ENCODE results near the gene PDE4D. TPM values are rescaled to one million over a fixed set of nuclear protein-coding genes. Genes with fewer than 3 reads are reported as not detected.

Gene PDE4D
- total RNA-seq, 2 experiments from 2014 or later = 164 to 175 TPM

DNA sequence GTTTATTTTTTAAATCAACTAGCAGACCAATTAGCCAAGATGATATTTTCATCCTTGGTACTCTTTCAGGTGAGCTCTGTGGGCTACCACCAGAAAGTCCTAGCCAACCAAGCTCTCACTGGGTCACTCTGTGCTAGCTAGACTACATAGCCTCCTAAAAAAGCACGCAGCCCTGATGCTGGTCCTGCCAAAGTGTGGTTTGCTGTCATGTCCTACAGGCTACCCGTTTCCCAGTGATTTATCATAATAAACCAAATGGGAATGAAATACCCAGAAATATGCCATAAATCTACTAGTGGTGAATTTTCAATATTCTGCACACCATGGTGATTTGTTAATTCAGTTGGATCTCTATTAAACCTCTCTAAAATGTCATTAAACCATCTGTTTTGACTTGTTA is 829.2 kb downstream of the PDE4D start:
- no peak for ATAC-seq (ENCODE audit: poor library complexity)
- no peak for DNase-seq

DNA sequence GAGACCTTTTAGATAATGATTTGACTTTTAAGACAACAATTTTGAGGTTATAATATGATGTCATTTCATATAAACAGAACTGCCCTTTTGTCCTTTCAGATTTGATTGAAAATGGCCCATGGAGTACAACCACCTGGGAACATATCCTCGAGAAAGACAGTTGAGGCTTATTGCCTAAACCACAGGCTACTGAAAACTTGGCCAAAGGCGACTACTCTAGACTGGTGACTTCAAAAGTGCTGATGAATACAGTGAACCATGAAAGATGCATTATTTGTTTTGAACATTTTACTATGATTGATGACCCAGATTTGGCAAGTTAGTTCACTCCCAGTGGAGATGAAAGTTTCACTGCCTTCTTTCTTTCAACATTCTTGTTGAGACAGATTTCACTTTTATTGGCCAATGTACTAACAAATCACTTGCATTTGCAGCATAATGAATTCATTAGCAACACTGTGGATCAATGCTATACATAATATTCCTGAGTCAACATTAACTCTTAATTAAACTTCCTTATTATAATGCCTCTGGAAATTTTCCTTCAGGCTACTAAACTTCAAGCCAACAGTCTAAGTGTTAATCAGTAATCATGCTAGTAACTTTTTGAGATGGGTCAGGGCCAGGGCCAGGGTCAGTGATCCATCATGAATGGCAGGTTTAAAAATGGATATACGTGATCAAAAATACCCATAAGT is 830.4 kb downstream of the PDE4D start:
- Histone ChIP-seq H3K27ac (ENCODE audit: low read depth in 1 of 2, low read length in 2 of 2) (no peak overlapping the region), H3K4me1 (ENCODE audit: insufficient read depth, low read length) (no peaks in the 10 kb centered on the region), H3K4me3 (ENCODE audit: low read length) (no peak overlapping the region), H3K9me3 (ENCODE audit: control insufficient read depth in 1 of 2, insufficient read depth in 1 of 2, low read length in 2 of 2) (no peaks in the 10 kb centered on the region), H3K36me3 (ENCODE audit: insufficient read depth, low read length) (no peaks in the 10 kb centered on the region), H3K27me3 (ENCODE audit: control insufficient read depth in 1 of 2, insufficient read depth in 2 of 2, low read length in 2 of 2) (no peaks in the 10 kb centered on the region)
- intact Hi-C loops (cut with DNase I, micrococcal nuclease) = no loop called here
- H3K36me3 Mint-ChIP-seq (ENCODE audit: low read depth) = no peaks in the 10 kb centered on the region
- H3K27ac Mint-ChIP-seq = no peak overlapping the region
- POLR2A ChIA-PET = interaction anchor here (0.7 kb wide), 1 partner anchor 15 kb away, joined by 3 read pairs; no protein-coding TSS in a partner anchor
- no peak for ATAC-seq (ENCODE audit: poor library complexity)
- CTCF ChIA-PET = interaction anchor here (0.9 kb wide), 1 partner anchor 42 kb away, joined by 3 read pairs; no protein-coding TSS in a partner anchor
- no peaks in the 10 kb centered on the region for H3K27me3 Mint-ChIP-seq
- H3K4me1 Mint-ChIP-seq (ENCODE audit: low read depth) = no peaks in the 10 kb centered on the region
- no peak overlapping the region for H3K4me3 Mint-ChIP-seq
- no peaks in the 10 kb centered on the region for H3K9me3 Mint-ChIP-seq
- TF ChIP-seq, protein P1, sequence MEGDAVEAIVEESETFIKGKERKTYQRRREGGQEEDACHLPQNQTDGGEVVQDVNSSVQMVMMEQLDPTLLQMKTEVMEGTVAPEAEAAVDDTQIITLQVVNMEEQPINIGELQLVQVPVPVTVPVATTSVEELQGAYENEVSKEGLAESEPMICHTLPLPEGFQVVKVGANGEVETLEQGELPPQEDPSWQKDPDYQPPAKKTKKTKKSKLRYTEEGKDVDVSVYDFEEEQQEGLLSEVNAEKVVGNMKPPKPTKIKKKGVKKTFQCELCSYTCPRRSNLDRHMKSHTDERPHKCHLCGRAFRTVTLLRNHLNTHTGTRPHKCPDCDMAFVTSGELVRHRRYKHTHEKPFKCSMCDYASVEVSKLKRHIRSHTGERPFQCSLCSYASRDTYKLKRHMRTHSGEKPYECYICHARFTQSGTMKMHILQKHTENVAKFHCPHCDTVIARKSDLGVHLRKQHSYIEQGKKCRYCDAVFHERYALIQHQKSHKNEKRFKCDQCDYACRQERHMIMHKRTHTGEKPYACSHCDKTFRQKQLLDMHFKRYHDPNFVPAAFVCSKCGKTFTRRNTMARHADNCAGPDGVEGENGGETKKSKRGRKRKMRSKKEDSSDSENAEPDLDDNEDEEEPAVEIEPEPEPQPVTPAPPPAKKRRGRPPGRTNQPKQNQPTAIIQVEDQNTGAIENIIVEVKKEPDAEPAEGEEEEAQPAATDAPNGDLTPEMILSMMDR (IDR thresholded peaks at IDR 0.05) = no peak
- DNase-seq = no peak

More for the DNA sequence above, 829.2 kb downstream of the PDE4D start:
- Histone ChIP-seq H3K27me3 (ENCODE audit: control insufficient read depth in 1 of 2, insufficient read depth in 2 of 2, low read length in 2 of 2) (no peaks in the 10 kb centered on the region), H3K9me3 (ENCODE audit: control insufficient read depth in 1 of 2, insufficient read depth in 1 of 2, low read length in 2 of 2) (no peaks in the 10 kb centered on the region), H3K27ac (ENCODE audit: low read depth in 1 of 2, low read length in 2 of 2) (no peak overlapping the region), H3K4me1 (ENCODE audit: insufficient read depth, low read length) (no peaks in the 10 kb centered on the region), H3K36me3 (ENCODE audit: insufficient read depth, low read length) (no peaks in the 10 kb centered on the region), H3K4me3 (ENCODE audit: low read length) (no peak overlapping the region)
- no peaks in the 10 kb centered on the region for H3K9me3 Mint-ChIP-seq
- H3K27ac Mint-ChIP-seq = no peak overlapping the region
- intact Hi-C loops (cut with DNase I, micrococcal nuclease) = no loop called here
- CTCF ChIA-PET = interaction anchor here (1.4 kb wide), 1 partner anchor 56 kb away, joined by 4 read pairs; no protein-coding TSS in a partner anchor
- no peak overlapping the region for H3K4me3 Mint-ChIP-seq
- H3K27me3 Mint-ChIP-seq = no peaks in the 10 kb centered on the region
- POLR2A ChIA-PET = no interaction called here
- TF ChIP-seq, protein P1 (IDR thresholded peaks at IDR 0.05) = no peak
- H3K36me3 Mint-ChIP-seq (ENCODE audit: low read depth) = no peaks in the 10 kb centered on the region
- no peaks in the 10 kb centered on the region for H3K4me1 Mint-ChIP-seq (ENCODE audit: low read depth)

DNA sequence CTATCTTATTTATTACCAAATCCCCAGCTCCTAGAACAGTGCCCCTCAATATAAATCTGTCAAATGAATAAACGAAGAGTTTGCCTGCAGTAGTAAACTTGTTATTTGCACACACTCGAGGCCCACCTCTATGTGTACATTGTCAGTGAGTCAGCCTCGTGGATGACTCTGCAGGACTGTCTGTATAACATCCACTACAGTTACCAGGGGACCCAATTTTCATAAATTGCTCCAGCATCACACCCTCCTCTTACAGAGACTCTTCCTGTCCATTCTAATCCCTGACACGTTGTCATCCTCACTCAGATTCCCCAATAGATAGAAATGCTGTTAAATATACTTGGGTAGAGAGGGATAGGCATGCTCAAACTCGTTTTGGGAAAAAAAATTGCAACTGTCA is 832.1 kb downstream of the PDE4D start:
- Mint-ChIP-seq H3K27me3 (no peaks in the 10 kb centered on the region), H3K27ac (no peak overlapping the region), H3K36me3 (ENCODE audit: low read depth) (no peaks in the 10 kb centered on the region), H3K4me3 (no peak overlapping the region), H3K4me1 (ENCODE audit: low read depth) (no peaks in the 10 kb centered on the region), H3K9me3 (no peaks in the 10 kb centered on the region)
- Histone ChIP-seq H3K4me1 (ENCODE audit: insufficient read depth, low read length) (no peaks in the 10 kb centered on the region), H3K4me3 (ENCODE audit: low read length) (no peak overlapping the region), H3K27ac (ENCODE audit: low read depth in 1 of 2, low read length in 2 of 2) (no peak overlapping the region), H3K9me3 (ENCODE audit: control insufficient read depth in 1 of 2, insufficient read depth in 1 of 2, low read length in 2 of 2) (no peaks in the 10 kb centered on the region), H3K36me3 (ENCODE audit: insufficient read depth, low read length) (no peaks in the 10 kb centered on the region), H3K27me3 (ENCODE audit: control insufficient read depth in 1 of 2, insufficient read depth in 2 of 2, low read length in 2 of 2) (no peaks in the 10 kb centered on the region)
- intact Hi-C loops (cut with DNase I, micrococcal nuclease) = no loop called here
- ATAC-seq (ENCODE audit: poor library complexity) = no peak
- no peak for DNase-seq
- TF ChIP-seq, protein P1 (IDR thresholded peaks at IDR 0.05) = no peak
- CTCF ChIA-PET = interaction anchor here (1.0 kb wide), 1 partner anchor 170 kb away, joined by 3 read pairs; no protein-coding TSS in a partner anchor
- POLR2A ChIA-PET = no interaction called here
